ENCODE data around the gene GRIN3B.

- TF ChIP-seq CTCF (IDR thresholded peaks at IDR 0.05; ENCODE audit: low read depth, low read length, poor library complexity, severe bottlenecking) = no peak
- no peak for TF ChIP-seq EZH2phosphoT487 (IDR thresholded peaks at IDR 0.05; ENCODE audit: borderline replicate concordance, low read length)
Measured at GRCh38 chr19:1032264-1032867, 32.1 kb downstream of the GRIN3B start.

Data from DOHH2 (cell line).